ENCODE measurements around the gene KLK14.

- TF ChIP-seq CTCF (optimal IDR thresholded peaks at IDR 0.05 in 1 of 3, IDR thresholded peaks at IDR 0.05 in 1 of 3, conservative IDR thresholded peaks at IDR 0.05 in 1 of 3; ENCODE audit: extremely low read depth in 1 of 3, insufficient read depth in 2 of 3, low read length in 3 of 3): no peak
- no peak for TF ChIP-seq EZH2 (IDR thresholded peaks at IDR 0.05; ENCODE audit: low read length)
These were observed 45.1 kb upstream of the KLK14 start for GRCh38 chr19:51127755-51128154.
